Keratinocyte (primary cell): ENCODE measurements around the gene MRPL57. TPM values are rescaled to one million over a fixed set of nuclear protein-coding genes. Genes with fewer than 3 reads are reported as not detected.

Experiments used
- DNase-seq: peaks from one replicate; pipeline ENCODE4 v3.0.0-alpha.2; 2011; ENCODE audit warnings: low read depth, missing footprints, low spot score
- FAIRE-seq: peaks from 2 replicates; lab custom pipeline; 2011; peaks lifted over from hg19 to GRCh38; lab: Jason Lieb, UNC
- H2AFZ ChIP-seq: 2 replicates; pipeline ENCODE4 v1.6.0; 2012; ENCODE audit warnings: low read length, control low read depth, inconsistent platforms; ENCODE audit not compliant: control insufficient read depth
- H3K27ac ChIP-seq: 2 replicates; pipeline ENCODE4 v1.5.1; 2011; ENCODE audit warnings: low read length; ENCODE audit not compliant: control insufficient read depth, insufficient read depth
- H3K27me3 ChIP-seq: 3 replicates; pipeline ENCODE4 v1.6.0; 2011; ENCODE audit warnings: low read length; ENCODE audit not compliant: control insufficient read depth, insufficient read depth; ENCODE audit errors: extremely low read depth
- H3K36me3 ChIP-seq, 2 experiments: 2 replicates in 1 of 2; 3 replicates in 1 of 2; pipeline ENCODE4 v1.5.1; 2011; ENCODE audit warnings: low read length in 2 of 2, mild to moderate bottlenecking in 1 of 2; ENCODE audit not compliant: control insufficient read depth in 2 of 2, insufficient read depth in 2 of 2; ENCODE audit errors: extremely low read depth in 1 of 2
- H3K4me1 ChIP-seq: 3 replicates; pipeline ENCODE4 v1.5.1; 2011; ENCODE audit warnings: low read length; ENCODE audit not compliant: control insufficient read depth, insufficient read depth; ENCODE audit errors: extremely low read depth
- H3K4me2 ChIP-seq: 3 replicates; pipeline ENCODE4 v1.6.0; 2011; ENCODE audit warnings: low read depth, low read length; ENCODE audit not compliant: control insufficient read depth, insufficient read depth; ENCODE audit errors: extremely low read depth
- H3K4me3 ChIP-seq, 3 experiments: fragments of 200-600 bp in 1 of 3; sonication (generic) in 1 of 3; 2 replicates in 2 of 3; 3 replicates in 1 of 3; pipeline ENCODE4 v1.5.1; 2011 to 2016; ENCODE audit warnings: low read length in 3 of 3, mild to moderate bottlenecking in 3 of 3, control low read depth in 2 of 3, inconsistent platforms in 1 of 3, low read depth in 1 of 3, mixed read lengths in 1 of 3, mixed run types in 1 of 3, moderate library complexity in 1 of 3; ENCODE audit not compliant: control insufficient read depth in 2 of 3, insufficient read depth in 2 of 3; ENCODE audit errors: extremely low read depth in 1 of 3
- H3K79me2 ChIP-seq: 2 replicates; pipeline ENCODE4 v1.6.0; 2012; ENCODE audit warnings: low read length; ENCODE audit not compliant: control insufficient read depth, insufficient read depth
- H3K9ac ChIP-seq: 3 replicates; pipeline ENCODE4 v1.6.0; 2011; ENCODE audit warnings: low read length; ENCODE audit not compliant: control insufficient read depth, insufficient read depth; ENCODE audit errors: extremely low read depth
- H3K9me1 ChIP-seq: 3 replicates; pipeline ENCODE4 v1.6.0; 2011; ENCODE audit warnings: low read length; ENCODE audit not compliant: control insufficient read depth, insufficient read depth; ENCODE audit errors: extremely low read depth
- H3K9me3 ChIP-seq: 2 replicates; pipeline ENCODE4 v1.5.1; 2012; ENCODE audit warnings: low read depth, low read length; ENCODE audit not compliant: control insufficient read depth
- H4K20me1 ChIP-seq: 3 replicates; pipeline ENCODE4 v1.6.0; 2011; ENCODE audit warnings: low read length; ENCODE audit not compliant: control insufficient read depth, insufficient read depth; ENCODE audit errors: extremely low read depth
- CTCF ChIP-seq, 3 experiments: IDR thresholded peaks in 1 of 3; conservative IDR thresholded peaks in 1 of 3; optimal IDR thresholded peaks in 1 of 3; 2 replicates in 2 of 3; 3 replicates in 1 of 3; pipeline versions ENCODE3 to v1.5.1; 2011; ENCODE audit warnings: low read length in 3 of 3, mild to moderate bottlenecking in 3 of 3, moderate library complexity in 2 of 3, control low read depth in 1 of 3, inconsistent platforms in 1 of 3; ENCODE audit not compliant: insufficient read depth in 2 of 3; ENCODE audit errors: extremely low read depth in 1 of 3
- EZH2 ChIP-seq: IDR thresholded peaks from one replicate; pipeline ENCODE4 v1.6.1; 2012; ENCODE audit warnings: inconsistent platforms, mild to moderate bottlenecking, low read length, moderate library complexity
- dilution Hi-C: fragments of 300-500 bp; cut with MboI; formaldehyde crosslinking; loops from one replicate; pipeline ENCODE4 v1.7.0; 2020; ENCODE audit warnings: low sequenced_read_pairs; ENCODE audit not compliant: extremely low pct_ligation_motif_present
- polyA plus RNA-seq, 5 experiments: library from polyadenylated mRNA; depleted of rRNA in 3 of 5; stranded (reverse) in 3 of 5; stranded (forward) in 1 of 5; unstranded in 1 of 5; fragments of >200 nt; gene quantifications; 1 replicate in 1 of 5; 2 replicates in 3 of 5; 3 replicates in 1 of 5; pipeline versions ENCODE4 v1.2.1 to v1.2.3, GENCODE V29; 2011 to 2012; ENCODE audit warnings: missing spikeins in 2 of 5, low read depth in 1 of 5, low replicate concordance in 1 of 5

Gene MRPL57
- polyA plus RNA-seq, 1 donor (not counting 4 experiments of a cell fraction or from before 2014, with no cell fraction given): 18.3 TPM

GRCh38 chr13:21147827-21148226 lies 28.6 kb upstream of the MRPL57 start:
- FAIRE-seq (no peak), DNase-seq (no peak)
- Histone ChIP-seq H3K9me1 (no peaks in the 10 kb centered on the region), H3K9me3 (no peaks in the 10 kb centered on the region), H3K27me3 (no peaks in the 10 kb centered on the region), H3K4me1 (peaks cover 3% of the 10 kb centered on the region), H3K4me2 (no peak overlapping the region), H3K4me3 (no peak overlapping the region), H3K79me2 (peaks cover 29% of the 10 kb centered on the region), H4K20me1 (no peaks in the 10 kb centered on the region), H2AFZ (no peak overlapping the region), H3K36me3 (peaks cover 8 to 10% of the 10 kb centered on the region in 2 experiments), H3K9ac (no peak overlapping the region), H3K27ac (no peak overlapping the region)
- dilution Hi-C loops: no loop called here
- TF ChIP-seq EZH2: no peak
- TF ChIP-seq CTCF (optimal IDR thresholded peaks at IDR 0.05 in 1 of 3, IDR thresholded peaks at IDR 0.05 in 1 of 3, conservative IDR thresholded peaks at IDR 0.05 in 1 of 3; ENCODE audit: extremely low read depth in 1 of 3, insufficient read depth in 2 of 3, low read length in 3 of 3): no peak

- Histone ChIP-seq H3K9me3 (no peaks in the 10 kb centered on the region), H4K20me1 (no peaks in the 10 kb centered on the region), H3K27me3 (no peaks in the 10 kb centered on the region), H3K4me3 (no peak overlapping the region), H3K36me3 (peaks cover 8 to 10% of the 10 kb centered on the region in 2 experiments), H2AFZ (no peak overlapping the region), H3K9ac (no peak overlapping the region), H3K4me1 (peaks cover 3% of the 10 kb centered on the region), H3K9me1 (no peaks in the 10 kb centered on the region), H3K27ac (no peak overlapping the region), H3K4me2 (no peak overlapping the region), H3K79me2 (peaks cover 20% of the 10 kb centered on the region)
- TF ChIP-seq EZH2 (no peak), CTCF (optimal IDR thresholded peaks at IDR 0.05 in 1 of 3, IDR thresholded peaks at IDR 0.05 in 1 of 3, conservative IDR thresholded peaks at IDR 0.05 in 1 of 3; ENCODE audit: extremely low read depth in 1 of 3, insufficient read depth in 2 of 3, low read length in 3 of 3) (no peak)
- dilution Hi-C loops: no loop called here
- no peak for DNase-seq
- FAIRE-seq: no peak
These were observed 27.8 kb upstream of the MRPL57 start for GRCh38 chr13:21148557-21149258.
